ENCODE measurements around the gene PROX2. TPM values are rescaled to one million over a fixed set of nuclear protein-coding genes. Genes with fewer than 3 reads are reported as not detected.

PROX2 gene
- total and polyA plus RNA-seq, 9 donors, result not detected

DNA sequence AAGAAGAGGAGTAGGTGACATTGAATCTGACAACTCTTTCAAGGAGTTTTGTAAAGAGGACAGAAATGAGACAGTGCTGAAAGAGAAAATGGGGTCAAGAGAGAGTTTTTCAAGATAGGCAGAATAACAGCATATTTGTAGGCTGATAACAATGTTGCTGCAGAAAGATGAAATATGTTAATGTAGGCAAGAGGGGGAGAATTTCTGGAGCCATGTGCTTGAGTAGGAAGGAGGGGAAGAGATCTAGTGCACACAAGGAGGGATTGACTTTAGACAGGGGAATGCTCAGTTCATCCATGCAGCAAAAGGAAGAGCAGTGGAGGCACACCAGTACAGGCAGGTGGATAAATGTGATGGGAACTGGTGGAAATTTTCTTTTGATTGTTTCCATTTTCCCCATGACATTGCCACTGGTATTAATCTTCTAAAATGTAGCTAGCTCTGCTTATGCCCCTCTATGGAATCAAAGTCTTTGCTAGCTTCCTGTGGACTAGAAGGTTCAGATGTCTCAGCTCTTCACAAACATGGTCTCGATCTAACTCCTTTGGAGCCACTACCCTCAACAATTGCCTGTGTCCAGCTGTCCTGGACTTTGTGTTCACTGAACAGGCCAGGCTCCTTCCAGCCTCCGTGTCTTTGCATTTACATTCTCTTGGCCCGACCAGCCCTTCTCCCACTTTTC, 9.1 kb downstream of the PROX2 start:
- H3K4me3 ChIP-seq, result no peak overlapping the region
- intact Hi-C loops (cut with DNase I), result no loop called here
- TF ChIP-seq EP300 (IDR thresholded peaks at IDR 0.05) (no peak), POLR2A (IDR thresholded peaks at IDR 0.05) (no peak)
- TF ChIP-seq, protein P1, sequence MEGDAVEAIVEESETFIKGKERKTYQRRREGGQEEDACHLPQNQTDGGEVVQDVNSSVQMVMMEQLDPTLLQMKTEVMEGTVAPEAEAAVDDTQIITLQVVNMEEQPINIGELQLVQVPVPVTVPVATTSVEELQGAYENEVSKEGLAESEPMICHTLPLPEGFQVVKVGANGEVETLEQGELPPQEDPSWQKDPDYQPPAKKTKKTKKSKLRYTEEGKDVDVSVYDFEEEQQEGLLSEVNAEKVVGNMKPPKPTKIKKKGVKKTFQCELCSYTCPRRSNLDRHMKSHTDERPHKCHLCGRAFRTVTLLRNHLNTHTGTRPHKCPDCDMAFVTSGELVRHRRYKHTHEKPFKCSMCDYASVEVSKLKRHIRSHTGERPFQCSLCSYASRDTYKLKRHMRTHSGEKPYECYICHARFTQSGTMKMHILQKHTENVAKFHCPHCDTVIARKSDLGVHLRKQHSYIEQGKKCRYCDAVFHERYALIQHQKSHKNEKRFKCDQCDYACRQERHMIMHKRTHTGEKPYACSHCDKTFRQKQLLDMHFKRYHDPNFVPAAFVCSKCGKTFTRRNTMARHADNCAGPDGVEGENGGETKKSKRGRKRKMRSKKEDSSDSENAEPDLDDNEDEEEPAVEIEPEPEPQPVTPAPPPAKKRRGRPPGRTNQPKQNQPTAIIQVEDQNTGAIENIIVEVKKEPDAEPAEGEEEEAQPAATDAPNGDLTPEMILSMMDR (IDR thresholded peaks at IDR 0.05), result no peak
- no peaks in the 10 kb centered on the region for H3K9me3 ChIP-seq
- DNase-seq, result no peak
- H3K27ac ChIP-seq, result no peak overlapping the region
- H3K4me1 ChIP-seq (ENCODE audit: insufficient read depth), result no peaks in the 10 kb centered on the region
- no peaks in the 10 kb centered on the region for H3K27me3 ChIP-seq
- 83 to 86% (median 83%) methylated on average over 3 of the region's 3 CpGs for WGBS, 3 donors
- H3K36me3 ChIP-seq, result no peaks in the 10 kb centered on the region

DNA sequence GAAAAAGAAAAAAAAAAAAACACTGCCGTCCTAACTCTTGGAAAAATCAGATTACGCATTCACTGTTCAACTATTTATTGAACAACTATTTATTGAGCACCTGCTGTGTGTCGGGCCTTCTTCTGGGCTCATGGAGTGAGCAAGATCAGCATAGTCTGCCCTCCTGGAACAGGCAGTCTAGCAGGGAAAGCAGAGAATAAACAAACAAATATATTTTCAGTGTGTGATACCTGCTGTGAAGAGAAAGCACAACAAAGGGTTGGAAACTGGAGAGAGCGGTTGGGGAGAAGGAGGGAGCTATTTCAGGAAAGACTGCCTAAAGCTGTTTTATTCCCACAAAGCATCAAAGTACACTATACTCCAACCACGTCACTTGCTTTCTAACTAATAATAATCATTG, 10.8 kb downstream of the PROX2 start:
- intact Hi-C loops (cut with DNase I), result no loop called here
- TF ChIP-seq EP300 (IDR thresholded peaks at IDR 0.05), result no peak
- TF ChIP-seq, protein P1 (IDR thresholded peaks at IDR 0.05), result no peak
- TF ChIP-seq POLR2A (IDR thresholded peaks at IDR 0.05), result no peak
- DNase-seq, result no peak

DNA sequence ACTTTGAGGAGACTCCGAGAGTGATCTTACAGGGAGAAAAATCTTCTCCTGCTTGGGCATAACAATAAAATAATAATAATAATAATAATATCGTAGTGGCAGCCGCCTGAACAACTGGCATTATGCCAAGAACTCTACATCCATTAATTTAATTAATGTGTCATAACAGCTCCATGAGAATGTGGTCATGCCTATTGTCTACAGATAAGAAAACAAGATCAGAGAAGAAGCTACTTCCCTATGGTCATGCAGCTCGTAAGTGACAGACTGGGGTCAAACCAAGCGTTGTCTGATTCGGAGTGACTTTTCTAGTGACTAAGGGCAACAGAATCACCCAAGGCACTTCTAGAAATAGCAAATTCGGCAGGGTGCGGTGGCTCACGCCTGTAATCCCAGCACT, 11.7 kb downstream of the PROX2 start:
- Histone ChIP-seq H3K4me1 (ENCODE audit: insufficient read depth) (no peaks in the 10 kb centered on the region), H3K36me3 (no peaks in the 10 kb centered on the region), H3K27me3 (no peaks in the 10 kb centered on the region), H3K27ac (no peak overlapping the region), H3K9me3 (no peaks in the 10 kb centered on the region), H3K4me3 (no peak overlapping the region)
- TF ChIP-seq POLR2A (IDR thresholded peaks at IDR 0.05) (no peak), EP300 (IDR thresholded peaks at IDR 0.05) (no peak)
- TF ChIP-seq, protein P1 (IDR thresholded peaks at IDR 0.05), result no peak
- intact Hi-C loops (cut with DNase I), result loop anchor here in 2 of 4 donors (5.0 kb wide), 2 partner anchors 38 to 43 kb away; no protein-coding TSS in a partner anchor
- DNase-seq, result no peak
- WGBS, 3 donors, result 80 to 87% (median 85%) methylated on average over 9 of the region's 9 CpGs

More for the DNA sequence above, 10.8 kb downstream of the PROX2 start:
- H3K27ac ChIP-seq, result no peak overlapping the region
- no peaks in the 10 kb centered on the region for H3K9me3 ChIP-seq
- WGBS, 3 donors, result 89 to 94% (median 92%) methylated on average over 5 of the region's 5 CpGs
- H3K36me3 ChIP-seq, result no peaks in the 10 kb centered on the region
- no peaks in the 10 kb centered on the region for H3K27me3 ChIP-seq
- H3K4me1 ChIP-seq (ENCODE audit: insufficient read depth), result no peaks in the 10 kb centered on the region
- no peak overlapping the region for H3K4me3 ChIP-seq

DNA sequence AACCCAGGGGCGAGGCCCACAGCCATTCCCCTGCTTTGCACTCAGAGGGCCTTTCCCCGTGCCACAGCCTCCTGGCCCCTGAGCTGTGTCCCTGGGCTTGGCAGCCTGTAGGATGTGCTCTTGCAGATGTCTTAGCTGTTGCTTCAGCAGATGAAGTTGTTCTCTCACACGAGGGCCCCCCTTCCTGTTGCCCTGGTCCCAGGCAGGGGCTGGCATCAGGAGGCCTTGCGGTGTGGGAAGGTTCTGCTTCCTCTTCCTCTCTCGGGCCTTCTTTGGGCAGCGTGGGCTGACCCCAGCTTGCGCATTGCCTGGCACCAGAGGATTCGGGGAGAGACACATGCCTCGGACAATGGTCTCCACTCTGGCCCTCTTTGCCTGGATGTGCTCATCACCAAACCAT, 12.7 kb downstream of the PROX2 start:
- intact Hi-C loops (cut with DNase I), result loop anchor here in 2 of 4 donors (5.0 kb wide), 2 partner anchors 39 to 44 kb away; no protein-coding TSS in a partner anchor
- no peaks in the 10 kb centered on the region for H3K27me3 ChIP-seq
- no peaks in the 10 kb centered on the region for H3K4me1 ChIP-seq (ENCODE audit: insufficient read depth)
- H3K36me3 ChIP-seq, result no peaks in the 10 kb centered on the region
- H3K4me3 ChIP-seq, result no peak overlapping the region
- WGBS, 3 donors, result 81 to 83% (median 83%) methylated on average over 9 of the region's 9 CpGs
- TF ChIP-seq POLR2A (IDR thresholded peaks at IDR 0.05), result no peak
- TF ChIP-seq, protein P1 (IDR thresholded peaks at IDR 0.05), result no peak
- no peak for TF ChIP-seq EP300 (IDR thresholded peaks at IDR 0.05)
- no peak overlapping the region for H3K27ac ChIP-seq
- H3K9me3 ChIP-seq, result no peaks in the 10 kb centered on the region
- no peak for DNase-seq

All from ovary (tissue), 9 donors.